Ishikawa (cell line): ENCODE results near the gene AQR.

Experiments
- CEBPB ChIP-seq: IDR thresholded peaks from 2 replicates; pipeline ENCODE4 v1.6.1; 2012
- CREB1 ChIP-seq: IDR thresholded peaks from 2 replicates; pipeline ENCODE4 v1.6.1; 2012; ENCODE audit warnings: low read depth
- EGR1 ChIP-seq: IDR thresholded peaks from 2 replicates; pipeline ENCODE4 v1.6.1; 2012
- EP300 ChIP-seq: IDR thresholded peaks from 2 replicates; pipeline ENCODE4 v1.6.1; 2012; ENCODE audit warnings: borderline replicate concordance
- FOXM1 ChIP-seq: IDR thresholded peaks from 2 replicates; pipeline ENCODE4 v1.6.1; 2012; ENCODE audit warnings: low read depth, borderline replicate concordance
- NFIC ChIP-seq: IDR thresholded peaks from 2 replicates; pipeline ENCODE4 v1.6.1; 2012
- RAD21 ChIP-seq: IDR thresholded peaks from 2 replicates; pipeline ENCODE4 v1.6.1; 2012; ENCODE audit warnings: low read depth
- TAF1 ChIP-seq: IDR thresholded peaks from 2 replicates; pipeline ENCODE4 v1.6.1; 2012; ENCODE audit warnings: low read depth, mild to moderate bottlenecking
- TCF12 ChIP-seq: IDR thresholded peaks from 2 replicates; pipeline ENCODE4 v1.6.1; 2012; ENCODE audit warnings: low read depth
- TEAD4 ChIP-seq: IDR thresholded peaks from 2 replicates; pipeline ENCODE4 v1.6.1; 2012
- YY1 ChIP-seq: IDR thresholded peaks from 2 replicates; pipeline ENCODE4 v1.6.1; 2012; ENCODE audit warnings: low read depth
- ZBTB7A ChIP-seq: IDR thresholded peaks from 2 replicates; pipeline ENCODE4 v1.6.1; 2012; ENCODE audit warnings: low read depth
- TF ChIP-seq, protein P1 (sequence below): IDR thresholded peaks from 2 replicates; pipeline ENCODE4 v1.6.1; 2012
- TF ChIP-seq, protein P2 (sequence below): IDR thresholded peaks from 2 replicates; pipeline ENCODE4 v1.6.1; 2012
- TF ChIP-seq, protein P3 (sequence below): IDR thresholded peaks from 2 replicates; pipeline ENCODE4 v1.6.1; 2012; ENCODE audit warnings: low read depth, mild to moderate bottlenecking

AQR gene

DNA sequence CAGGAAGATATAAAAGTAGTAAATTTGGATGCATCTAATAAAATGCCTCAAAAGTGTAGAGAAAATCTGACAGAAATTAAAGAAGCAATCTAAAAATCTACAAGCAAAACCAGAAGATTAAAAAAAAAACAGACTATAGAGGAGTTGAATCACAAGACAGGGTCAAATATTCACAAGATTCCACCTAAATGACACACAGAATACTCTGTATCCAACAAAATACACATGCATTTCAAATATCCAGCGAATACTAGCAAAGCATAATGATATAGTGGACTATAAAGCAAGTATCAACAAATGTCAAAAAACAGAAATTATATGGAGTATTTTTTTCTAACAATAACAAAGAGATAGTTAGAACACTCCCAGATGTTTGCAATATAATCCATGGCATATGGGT, 153.7 kb downstream of the AQR start:
- TF ChIP-seq TAF1: no peak
- no peak for TF ChIP-seq TCF12
- TF ChIP-seq FOXM1: no peak
- TF ChIP-seq YY1: no peak
- TF ChIP-seq, protein P1, sequence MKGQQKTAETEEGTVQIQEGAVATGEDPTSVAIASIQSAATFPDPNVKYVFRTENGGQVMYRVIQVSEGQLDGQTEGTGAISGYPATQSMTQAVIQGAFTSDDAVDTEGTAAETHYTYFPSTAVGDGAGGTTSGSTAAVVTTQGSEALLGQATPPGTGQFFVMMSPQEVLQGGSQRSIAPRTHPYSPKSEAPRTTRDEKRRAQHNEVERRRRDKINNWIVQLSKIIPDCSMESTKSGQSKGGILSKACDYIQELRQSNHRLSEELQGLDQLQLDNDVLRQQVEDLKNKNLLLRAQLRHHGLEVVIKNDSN: no peak
- TF ChIP-seq TEAD4: no peak
- TF ChIP-seq, protein P2, sequence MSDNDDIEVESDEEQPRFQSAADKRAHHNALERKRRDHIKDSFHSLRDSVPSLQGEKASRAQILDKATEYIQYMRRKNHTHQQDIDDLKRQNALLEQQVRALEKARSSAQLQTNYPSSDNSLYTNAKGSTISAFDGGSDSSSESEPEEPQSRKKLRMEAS: no peak
- no peak for TF ChIP-seq ZBTB7A
- TF ChIP-seq RAD21: no peak
- TF ChIP-seq, protein P3, sequence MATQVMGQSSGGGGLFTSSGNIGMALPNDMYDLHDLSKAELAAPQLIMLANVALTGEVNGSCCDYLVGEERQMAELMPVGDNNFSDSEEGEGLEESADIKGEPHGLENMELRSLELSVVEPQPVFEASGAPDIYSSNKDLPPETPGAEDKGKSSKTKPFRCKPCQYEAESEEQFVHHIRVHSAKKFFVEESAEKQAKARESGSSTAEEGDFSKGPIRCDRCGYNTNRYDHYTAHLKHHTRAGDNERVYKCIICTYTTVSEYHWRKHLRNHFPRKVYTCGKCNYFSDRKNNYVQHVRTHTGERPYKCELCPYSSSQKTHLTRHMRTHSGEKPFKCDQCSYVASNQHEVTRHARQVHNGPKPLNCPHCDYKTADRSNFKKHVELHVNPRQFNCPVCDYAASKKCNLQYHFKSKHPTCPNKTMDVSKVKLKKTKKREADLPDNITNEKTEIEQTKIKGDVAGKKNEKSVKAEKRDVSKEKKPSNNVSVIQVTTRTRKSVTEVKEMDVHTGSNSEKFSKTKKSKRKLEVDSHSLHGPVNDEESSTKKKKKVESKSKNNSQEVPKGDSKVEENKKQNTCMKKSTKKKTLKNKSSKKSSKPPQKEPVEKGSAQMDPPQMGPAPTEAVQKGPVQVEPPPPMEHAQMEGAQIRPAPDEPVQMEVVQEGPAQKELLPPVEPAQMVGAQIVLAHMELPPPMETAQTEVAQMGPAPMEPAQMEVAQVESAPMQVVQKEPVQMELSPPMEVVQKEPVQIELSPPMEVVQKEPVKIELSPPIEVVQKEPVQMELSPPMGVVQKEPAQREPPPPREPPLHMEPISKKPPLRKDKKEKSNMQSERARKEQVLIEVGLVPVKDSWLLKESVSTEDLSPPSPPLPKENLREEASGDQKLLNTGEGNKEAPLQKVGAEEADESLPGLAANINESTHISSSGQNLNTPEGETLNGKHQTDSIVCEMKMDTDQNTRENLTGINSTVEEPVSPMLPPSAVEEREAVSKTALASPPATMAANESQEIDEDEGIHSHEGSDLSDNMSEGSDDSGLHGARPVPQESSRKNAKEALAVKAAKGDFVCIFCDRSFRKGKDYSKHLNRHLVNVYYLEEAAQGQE: no peak
- no peak for TF ChIP-seq CEBPB
- no peak for TF ChIP-seq NFIC

DNA sequence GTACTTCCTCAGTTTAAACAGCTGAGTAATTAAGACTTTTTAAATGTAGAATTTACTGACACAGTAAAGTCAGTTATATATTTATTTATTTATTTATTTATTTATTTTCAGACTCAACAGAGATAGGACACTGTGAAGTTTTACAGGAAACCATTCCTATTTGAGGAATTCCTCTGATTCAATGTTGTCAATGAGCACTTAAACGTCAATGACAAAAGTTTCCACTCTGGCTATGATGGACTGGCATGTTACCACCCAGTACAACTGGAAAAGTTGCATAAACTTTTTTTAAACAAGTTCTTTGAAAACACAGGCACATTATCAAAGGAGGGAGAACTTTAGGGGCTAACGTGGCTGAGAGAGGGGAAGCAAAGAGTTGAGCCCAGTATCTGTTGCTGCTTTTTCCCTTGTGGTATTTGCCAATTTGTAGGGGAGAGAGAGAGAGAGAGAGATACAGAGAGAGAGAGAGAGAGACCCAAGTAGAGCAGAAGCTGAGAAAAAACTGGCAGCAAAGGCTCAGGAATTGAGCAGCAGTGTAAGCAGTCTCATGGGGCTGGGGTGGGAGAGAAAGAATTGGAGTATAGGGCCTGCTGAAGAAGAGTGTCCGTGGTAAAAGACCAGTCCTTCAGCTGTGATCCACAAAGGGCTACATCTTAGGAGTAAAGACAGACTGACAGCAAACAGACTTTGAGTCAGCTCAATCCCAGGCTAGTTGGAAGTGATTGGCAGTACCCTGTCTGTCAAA, 155.9 kb downstream of the AQR start:
- TF ChIP-seq FOXM1: no peak
- no peak for TF ChIP-seq RAD21
- TF ChIP-seq YY1: no peak
- TF ChIP-seq, protein P1: no peak
- TF ChIP-seq EP300: no peak
- no peak for TF ChIP-seq CREB1
- TF ChIP-seq TCF12: no peak
- TF ChIP-seq EGR1: no peak
- no peak for TF ChIP-seq TEAD4
- TF ChIP-seq CEBPB: no peak
- TF ChIP-seq, protein P3: no peak
- TF ChIP-seq, protein P2: no peak
- TF ChIP-seq NFIC: no peak
- no peak for TF ChIP-seq ZBTB7A
- no peak for TF ChIP-seq TAF1

DNA sequence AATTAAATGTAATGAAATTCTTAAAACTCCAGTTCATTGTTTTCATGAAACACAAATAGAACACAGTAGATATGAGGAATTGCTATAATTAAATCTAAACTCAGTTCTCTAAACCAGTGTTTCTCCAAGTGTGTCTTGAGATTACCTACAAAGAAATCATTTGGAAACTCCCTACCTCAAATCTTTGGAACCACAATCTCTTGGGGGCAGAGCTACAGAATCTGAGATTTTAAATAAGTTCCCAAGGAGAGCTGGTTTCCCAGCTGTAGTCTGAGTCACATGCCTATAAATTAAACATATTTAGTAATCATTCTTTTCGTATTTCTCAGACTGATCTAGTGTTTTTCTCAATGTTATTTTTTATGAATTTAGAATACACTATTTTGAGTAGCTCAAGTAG, 157.2 kb downstream of the AQR start:
- no peak for TF ChIP-seq ZBTB7A
- no peak for TF ChIP-seq CREB1
- TF ChIP-seq, protein P1: no peak
- TF ChIP-seq EGR1: no peak
- TF ChIP-seq NFIC: no peak

DNA sequence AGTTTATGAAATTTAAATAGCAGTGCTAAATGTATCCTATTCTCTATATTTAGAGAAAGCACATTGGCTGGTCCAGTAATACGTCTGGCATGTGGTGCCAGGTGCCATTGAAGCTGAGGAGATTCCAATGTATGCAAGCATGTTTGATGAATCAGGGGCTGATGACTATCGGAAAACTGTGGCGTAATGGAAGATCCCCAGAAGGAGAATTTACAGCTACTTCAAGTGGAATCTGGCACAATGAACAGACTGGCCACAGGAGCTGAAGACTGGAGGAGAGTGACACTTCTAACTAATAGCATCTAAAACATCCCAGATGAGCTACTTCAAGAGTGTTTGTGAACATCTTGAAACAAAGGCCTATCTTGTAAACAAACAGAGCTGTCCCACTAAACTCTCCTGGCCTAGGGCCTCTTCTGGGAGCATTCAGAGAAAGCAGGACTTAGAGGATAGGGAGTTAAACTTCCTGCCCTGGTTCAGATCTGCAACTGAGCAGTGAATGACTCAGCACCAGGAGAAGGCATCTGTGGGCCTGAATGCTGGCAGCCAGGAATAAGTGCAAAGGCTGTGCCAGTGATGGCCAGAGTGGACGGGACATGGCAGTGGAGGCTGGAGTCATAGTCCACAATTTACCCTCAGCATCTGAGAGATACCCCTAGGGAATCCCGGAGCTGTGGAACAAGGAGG, 159.0 kb downstream of the AQR start:
- TF ChIP-seq, protein P3: no peak
- TF ChIP-seq, protein P2: no peak
- TF ChIP-seq EP300 (no peak), TAF1 (no peak), CEBPB (no peak), YY1 (no peak), RAD21 (no peak), EGR1 (no peak), TCF12 (no peak), ZBTB7A (no peak), FOXM1 (no peak), CREB1 (no peak), NFIC (no peak), TEAD4 (no peak)
- TF ChIP-seq, protein P1: no peak
